Superior temporal gyrus (tissue), 1 donor: ENCODE data around the gene CCT6B.
"Not testable (repeated sequence)": the region's sequence is repeated elsewhere in the genome, so short reads cannot be mapped to it uniquely, and the experiment has no call there.

ENCODE experiments used
- DNase-seq: peaks from one replicate; pipeline ENCODE4 v3.0.0-alpha.2; 2016; ENCODE audit errors: extremely low spot score

Gene CCT6B

GRCh38 chr17:34961093-34961911 lies at the start of gene CCT6B, which contains the start of gene ZNF830:
TSS of gene CCT6B (minus strand) at chr17:34961460. CDS start at chr17:34961393, 67 bp downstream.
TSS of gene ZNF830 (plus strand) at chr17:34961540. CDS start at chr17:34961567, 27 bp downstream.
- DNase-seq = peak; percentile 99

- DNase-seq = no peak
These were observed 48.8 kb upstream of the CCT6B start for GRCh38 chr17:35010093-35010492.

- DNase-seq = no peak
These were observed 45.7 kb upstream of the CCT6B start for GRCh38 chr17:35006961-35007360.

- DNase-seq = no peak
These were observed 45.1 kb upstream of the CCT6B start for GRCh38 chr17:35006345-35006744.

GRCh38 chr17:35003778-35004177 lies 42.5 kb upstream of the CCT6B start:
- DNase-seq = no peak

GRCh38 chr17:35002876-35003551 lies 41.8 kb upstream of the CCT6B start:
- DNase-seq = no peak

GRCh38 chr17:35001549-35001948 lies 40.3 kb upstream of the CCT6B start:
- no peak for DNase-seq

GRCh38 chr17:35000965-35001364 lies 39.7 kb upstream of the CCT6B start:
- DNase-seq = not testable (repeated sequence)

GRCh38 chr17:34999456-34999855 lies 38.2 kb upstream of the CCT6B start:
- no peak for DNase-seq

- DNase-seq = peak; percentile 82
These were observed 36.9 kb upstream of the CCT6B start for GRCh38 chr17:34998205-34998604.

- DNase-seq = no peak
These were observed 36.1 kb upstream of the CCT6B start for GRCh38 chr17:34997355-34997862.

- DNase-seq = no peak
These were observed 35.4 kb upstream of the CCT6B start for GRCh38 chr17:34996422-34997285.

GRCh38 chr17:34993031-34993430 lies 31.8 kb upstream of the CCT6B start:
- no peak for DNase-seq

- DNase-seq = no peak
These were observed 30.3 kb upstream of the CCT6B start for GRCh38 chr17:34991606-34992005.

- DNase-seq = no peak
These were observed 29.7 kb upstream of the CCT6B start for GRCh38 chr17:34990921-34991365.

- no peak for DNase-seq
These were observed 28.2 kb upstream of the CCT6B start for GRCh38 chr17:34989473-34989872.

- DNase-seq = no peak
These were observed 27.4 kb upstream of the CCT6B start for GRCh38 chr17:34988644-34989043.

GRCh38 chr17:34987232-34987631 lies 26.0 kb upstream of the CCT6B start:
- no peak for DNase-seq

- peak; percentile 18 for DNase-seq
These were observed 20.4 kb upstream of the CCT6B start for GRCh38 chr17:34981538-34982241.

GRCh38 chr17:34980681-34981537 lies 19.6 kb upstream of the CCT6B start:
- peak; percentile 49 for DNase-seq
